HAP-1 (cell line): ENCODE measurements around the gene SYNC.

Source experiments
- DNase-seq, 2 experiments: peaks; one replicate each; pipeline ENCODE4 v3.0.0-alpha.2; 2016 to 2020; ENCODE audit warnings: low spot score in 2 of 2
- H3K27me3 ChIP-seq: fragments of 250-450 bp; sonication (Bioruptor Pico); 2 replicates; pipeline ENCODE4 v1.5.1; 2020; ENCODE audit warnings: low read depth, mild to moderate bottlenecking, moderate library complexity
- H3K36me3 ChIP-seq: fragments of 250-450 bp; sonication (Bioruptor Pico); replicated peaks from 2 replicates; pipeline ENCODE4 v1.5.1; 2020; ENCODE audit warnings: mild to moderate bottlenecking
- H3K4me1 ChIP-seq: fragments of 250-450 bp; sonication (Bioruptor Pico); 2 replicates; pipeline ENCODE4 v1.5.1; 2020; ENCODE audit warnings: mild to moderate bottlenecking
- H3K4me3 ChIP-seq: fragments of 250-450 bp; sonication (Bioruptor Pico); 2 replicates; pipeline ENCODE4 v1.5.1; 2020; ENCODE audit warnings: mild to moderate bottlenecking, moderate library complexity
- H3K9me3 ChIP-seq: fragments of 250-450 bp; sonication (Bioruptor Pico); 2 replicates; pipeline ENCODE4 v1.5.1; 2020; ENCODE audit warnings: mild to moderate bottlenecking, moderate library complexity
- in situ Hi-C: fragments of 300-500 bp; cut with MboI; formaldehyde crosslinking; loops from 3 replicates; pipeline ENCODE4 v1.14.3; 2020; ENCODE audit warnings: low sequenced_read_pairs, inconsistent platforms, mixed read lengths

SYNC gene

DNA sequence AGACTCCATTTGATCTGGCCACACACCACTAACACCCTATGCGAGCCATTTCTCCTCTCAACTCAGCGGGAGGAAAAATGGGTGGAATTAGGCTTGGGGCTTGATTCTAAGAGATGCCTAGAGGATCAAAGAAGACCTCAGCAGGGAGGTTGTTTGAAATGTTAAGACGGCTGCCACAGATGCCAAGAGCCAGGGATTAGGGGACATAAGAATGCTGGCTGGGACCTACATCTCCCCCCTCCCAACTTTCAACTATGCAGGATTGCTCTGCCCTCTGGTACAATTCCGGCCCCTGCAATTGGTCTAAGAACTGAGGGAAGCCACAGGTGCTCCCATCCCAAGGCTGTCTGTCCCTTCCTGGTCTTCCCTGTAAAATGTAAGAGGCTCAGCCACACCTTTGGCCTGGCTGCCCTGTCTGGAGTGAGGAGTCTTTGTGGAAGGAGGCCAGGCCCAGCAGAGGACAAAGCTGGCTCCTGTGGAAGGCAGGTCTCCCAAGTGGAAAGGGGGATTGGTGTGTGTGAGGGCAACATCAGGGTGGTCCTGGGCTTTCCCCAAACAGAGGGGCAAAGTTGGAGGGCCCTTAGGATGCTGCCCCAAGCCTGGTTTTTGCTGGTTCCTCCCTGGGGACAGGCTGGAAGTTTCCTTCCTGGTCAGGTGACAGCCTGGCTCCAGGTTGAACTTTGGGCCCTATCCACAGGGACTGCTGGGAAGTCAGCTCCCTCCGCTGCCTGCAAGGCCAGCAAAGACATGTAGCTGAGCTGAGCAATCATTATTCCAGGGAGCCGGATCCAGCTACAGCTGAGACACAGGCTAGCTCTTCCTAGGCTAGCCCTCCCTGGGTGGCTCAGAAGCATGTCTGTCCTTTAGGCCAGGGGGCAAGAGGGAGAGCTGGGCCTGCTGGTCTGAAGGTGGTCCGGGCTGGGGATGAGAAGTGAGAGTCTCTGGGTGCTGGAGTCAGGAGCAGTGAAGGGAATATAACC lies 34.5 kb upstream of the SYNC start:
- no peak for DNase-seq

DNA sequence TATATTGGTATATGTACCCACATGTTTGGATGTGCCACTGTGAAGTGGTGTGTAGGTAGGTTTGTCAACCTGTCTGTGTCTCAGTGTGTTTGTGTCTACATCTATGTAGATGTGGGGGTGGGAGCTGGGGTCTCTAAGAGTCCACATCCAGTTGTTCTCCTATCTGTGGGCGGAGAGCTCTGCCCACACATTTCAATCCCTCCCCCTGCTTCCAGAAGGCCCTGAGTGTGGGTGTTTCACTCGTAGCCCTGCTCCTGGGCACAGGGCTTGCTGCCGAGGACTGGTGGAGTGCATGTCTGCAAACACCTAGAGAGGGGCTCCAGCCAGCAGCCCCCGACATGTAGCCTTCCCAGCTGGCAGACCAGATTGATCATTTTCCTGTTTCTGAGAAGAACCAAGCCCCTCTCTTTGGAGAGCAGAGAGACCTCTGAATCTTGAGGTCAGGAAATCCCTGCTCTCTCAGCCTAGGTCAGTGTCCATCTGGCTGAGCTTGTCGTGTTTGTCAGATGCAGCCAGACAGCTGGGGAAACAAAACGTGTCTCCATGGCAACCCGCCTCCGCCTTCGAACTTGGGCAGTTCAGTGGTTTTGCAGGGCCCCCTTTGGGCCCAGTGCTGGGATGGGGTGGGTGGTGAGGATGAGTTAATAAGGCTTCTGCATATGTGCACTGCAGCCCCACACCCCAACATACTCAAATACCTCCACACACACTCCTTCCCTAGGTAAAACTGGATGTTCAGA lies 31.2 kb upstream of the SYNC start:
- Histone ChIP-seq H3K4me3 (no peak overlapping the region), H3K27me3 (no peaks in the 10 kb centered on the region), H3K36me3 (no peaks in the 10 kb centered on the region), H3K4me1 (no peaks in the 10 kb centered on the region), H3K9me3 (no peaks in the 10 kb centered on the region)
- in situ Hi-C loops: no loop called here
- DNase-seq: peak in 1 of 2 experiments; percentile 36

More for the DNA sequence above, 34.5 kb upstream of the SYNC start:
- Histone ChIP-seq H3K27me3 (no peaks in the 10 kb centered on the region), H3K4me3 (no peak overlapping the region), H3K4me1 (peaks cover 6% of the 10 kb centered on the region), H3K36me3 (no peaks in the 10 kb centered on the region), H3K9me3 (no peaks in the 10 kb centered on the region)
- in situ Hi-C loops: no loop called here

DNA sequence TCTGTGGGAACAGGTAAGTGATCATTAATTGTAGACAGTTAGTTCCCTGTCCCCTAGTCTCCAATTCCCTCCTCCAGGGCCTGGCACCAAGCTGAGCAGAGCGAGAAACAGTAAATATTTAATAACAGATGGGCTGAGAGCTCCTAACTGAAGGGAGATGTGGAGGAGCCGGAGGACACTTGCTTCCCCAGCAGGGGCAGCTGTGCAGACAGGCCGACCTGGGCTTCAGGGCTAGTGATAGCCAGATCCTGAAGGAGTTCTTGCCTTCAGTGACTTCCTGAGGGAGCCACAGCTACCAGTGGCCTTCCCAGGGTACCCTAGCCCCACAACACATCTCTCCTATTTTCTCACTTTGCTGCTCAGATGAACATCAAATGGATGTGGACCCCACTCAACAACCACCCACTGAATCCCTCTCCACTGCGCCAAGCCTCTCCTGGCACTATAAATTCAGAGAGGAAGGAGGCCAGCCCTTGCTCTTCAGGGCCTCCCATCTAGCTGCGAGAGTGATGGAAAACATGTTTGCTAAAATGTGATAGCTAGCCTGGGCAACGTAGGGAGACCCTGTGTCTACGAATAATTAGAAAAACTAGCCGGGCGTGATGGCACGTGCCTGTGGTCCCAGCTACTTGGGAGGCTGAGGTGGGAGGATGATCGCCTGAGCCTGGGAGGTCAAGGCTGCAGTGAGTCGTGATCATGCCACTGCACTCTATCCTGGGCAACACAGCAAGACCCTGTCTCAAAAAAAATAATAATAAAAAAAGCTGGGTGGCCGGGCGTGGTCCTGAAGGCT lies 26.9 kb upstream of the SYNC start:
- in situ Hi-C loops: no loop called here

DNA sequence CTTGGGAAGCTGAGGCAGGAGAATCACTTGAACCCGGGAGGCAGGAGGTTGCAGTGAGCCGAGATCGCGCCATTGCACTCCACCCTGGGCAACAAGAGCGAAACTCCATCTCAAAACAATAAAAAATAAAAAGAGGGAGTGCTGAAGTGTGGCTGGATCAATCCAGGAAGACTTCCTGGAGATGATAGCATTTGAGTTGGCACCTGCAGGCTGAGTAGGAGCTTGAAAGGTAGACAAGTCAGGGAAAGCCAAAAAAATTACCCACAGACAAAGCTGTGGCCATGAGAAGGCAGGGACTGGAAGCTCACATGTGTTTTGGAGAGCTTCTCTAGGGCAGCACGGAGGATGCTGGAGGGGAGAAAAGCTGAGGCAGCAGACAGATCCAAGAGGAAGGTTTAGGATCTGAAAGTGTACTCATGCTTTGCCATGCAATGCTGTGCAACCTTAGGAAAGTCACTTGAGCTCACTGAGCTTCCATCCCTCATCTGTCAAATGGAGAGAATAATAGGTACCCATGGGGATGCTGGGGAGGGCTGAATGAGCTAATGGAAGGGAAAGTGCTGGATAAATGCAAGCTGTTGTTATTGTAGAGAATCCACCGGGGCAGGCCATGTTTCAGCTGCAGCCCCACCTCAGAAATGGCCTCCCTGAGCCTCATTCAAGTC lies 26.0 kb upstream of the SYNC start:
- Histone ChIP-seq H3K9me3 (no peaks in the 10 kb centered on the region), H3K27me3 (no peaks in the 10 kb centered on the region), H3K4me3 (no peak overlapping the region), H3K4me1 (no peaks in the 10 kb centered on the region), H3K36me3 (no peaks in the 10 kb centered on the region)
- DNase-seq: no peak
- in situ Hi-C loops: no loop called here

More for the DNA sequence above, 26.9 kb upstream of the SYNC start:
- Histone ChIP-seq H3K36me3 (no peaks in the 10 kb centered on the region), H3K4me3 (no peak overlapping the region), H3K9me3 (no peaks in the 10 kb centered on the region), H3K4me1 (no peaks in the 10 kb centered on the region), H3K27me3 (no peaks in the 10 kb centered on the region)
- DNase-seq: no peak

DNA sequence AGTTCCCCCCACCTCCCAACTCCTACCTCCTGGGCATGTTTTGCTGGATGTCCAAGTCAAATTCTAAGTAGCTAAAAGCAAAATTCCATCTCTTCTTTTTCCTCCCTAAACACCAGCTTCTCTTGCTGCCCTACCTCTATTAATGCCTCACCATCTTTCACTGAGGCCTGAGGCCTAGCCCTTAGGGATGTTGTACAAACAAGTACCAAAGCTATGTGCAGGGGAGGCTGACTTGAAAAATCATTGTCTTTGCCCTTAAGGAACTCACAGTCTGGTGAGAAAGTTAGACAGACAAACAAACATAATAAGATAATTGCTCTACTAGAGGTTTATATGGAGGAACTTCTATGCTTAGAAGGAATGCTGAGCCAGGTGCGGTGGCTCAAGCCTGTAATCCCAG lies 25.3 kb upstream of the SYNC start:
- in situ Hi-C loops: no loop called here
- Histone ChIP-seq H3K36me3 (no peaks in the 10 kb centered on the region), H3K9me3 (no peaks in the 10 kb centered on the region), H3K4me3 (no peak overlapping the region), H3K27me3 (no peaks in the 10 kb centered on the region), H3K4me1 (no peaks in the 10 kb centered on the region)
- no peak for DNase-seq

DNA sequence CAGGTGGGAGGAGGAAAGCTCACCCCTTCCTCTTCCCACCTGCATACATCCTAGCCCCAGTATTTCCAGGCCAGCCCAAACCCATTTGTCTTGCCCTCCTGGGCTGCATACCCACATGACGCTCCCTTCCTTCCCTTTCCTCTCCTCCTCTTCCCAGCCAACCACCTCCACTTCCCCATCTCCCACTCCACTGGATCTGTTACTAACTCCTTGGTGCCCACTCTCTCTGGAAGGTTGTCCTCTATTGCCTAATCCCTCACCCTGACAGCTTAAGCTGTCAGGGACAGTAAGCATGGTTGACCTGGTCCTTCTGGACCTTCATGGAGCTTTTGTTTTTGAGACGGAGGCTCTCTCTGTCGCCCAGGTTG lies 23.0 kb upstream of the SYNC start:
- no peaks in the 10 kb centered on the region for H3K4me1 ChIP-seq
- no peaks in the 10 kb centered on the region for H3K36me3 ChIP-seq
- DNase-seq: no peak
- no peaks in the 10 kb centered on the region for H3K9me3 ChIP-seq
- in situ Hi-C loops: no loop called here
- H3K27me3 ChIP-seq: no peaks in the 10 kb centered on the region
- no peak overlapping the region for H3K4me3 ChIP-seq

DNA sequence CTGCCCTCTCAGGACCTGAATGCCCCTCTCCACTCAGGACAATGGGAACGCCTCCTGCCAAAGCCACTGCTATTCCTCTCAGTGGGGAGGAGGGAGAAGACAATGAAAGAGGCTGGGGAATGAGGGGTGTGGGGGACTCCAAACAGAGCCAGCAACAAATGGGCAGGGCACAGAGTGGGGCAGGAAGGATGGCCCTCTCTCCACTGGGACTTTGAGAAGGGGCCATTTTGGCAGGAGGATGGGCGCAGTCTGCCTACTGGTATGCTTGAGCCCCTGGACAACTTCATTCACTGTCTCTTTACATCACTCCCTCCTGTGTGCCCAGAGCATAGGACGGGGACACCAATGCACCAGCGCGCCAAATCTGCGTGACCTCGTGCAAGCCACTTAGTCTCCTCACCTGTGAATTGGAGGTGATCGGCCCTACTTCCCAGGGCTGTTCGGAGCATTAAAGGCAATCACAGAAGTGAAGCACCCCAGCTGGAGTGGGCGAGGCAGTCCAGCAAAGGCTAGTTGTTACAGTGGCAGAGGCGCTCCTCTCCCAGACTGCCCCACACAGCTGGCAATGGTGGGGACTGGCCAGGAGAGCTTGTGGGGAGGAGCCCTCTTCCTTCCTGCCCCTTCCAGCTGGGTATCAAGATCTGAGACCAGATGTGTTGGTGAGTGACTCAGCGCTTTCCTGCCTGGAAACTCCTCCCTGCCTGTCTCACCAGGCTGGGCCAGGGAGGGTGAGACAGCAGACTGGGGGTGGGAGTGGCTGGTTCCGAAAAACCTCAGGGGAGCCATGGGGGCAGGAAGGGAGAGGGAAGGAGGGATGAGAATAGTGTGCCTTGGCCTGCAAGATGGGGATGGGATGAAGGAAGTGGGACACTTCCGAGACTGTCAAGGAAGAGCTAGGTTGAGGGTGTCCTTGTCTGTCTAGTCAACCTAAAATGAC lies 22.4 kb upstream of the SYNC start:
- DNase-seq: peak in 1 of 2 experiments; percentile 16
- in situ Hi-C loops: no loop called here
- no peaks in the 10 kb centered on the region for H3K27me3 ChIP-seq
- H3K36me3 ChIP-seq: no peaks in the 10 kb centered on the region
- H3K4me3 ChIP-seq: no peak overlapping the region
- no peaks in the 10 kb centered on the region for H3K9me3 ChIP-seq
- H3K4me1 ChIP-seq: no peaks in the 10 kb centered on the region

DNA sequence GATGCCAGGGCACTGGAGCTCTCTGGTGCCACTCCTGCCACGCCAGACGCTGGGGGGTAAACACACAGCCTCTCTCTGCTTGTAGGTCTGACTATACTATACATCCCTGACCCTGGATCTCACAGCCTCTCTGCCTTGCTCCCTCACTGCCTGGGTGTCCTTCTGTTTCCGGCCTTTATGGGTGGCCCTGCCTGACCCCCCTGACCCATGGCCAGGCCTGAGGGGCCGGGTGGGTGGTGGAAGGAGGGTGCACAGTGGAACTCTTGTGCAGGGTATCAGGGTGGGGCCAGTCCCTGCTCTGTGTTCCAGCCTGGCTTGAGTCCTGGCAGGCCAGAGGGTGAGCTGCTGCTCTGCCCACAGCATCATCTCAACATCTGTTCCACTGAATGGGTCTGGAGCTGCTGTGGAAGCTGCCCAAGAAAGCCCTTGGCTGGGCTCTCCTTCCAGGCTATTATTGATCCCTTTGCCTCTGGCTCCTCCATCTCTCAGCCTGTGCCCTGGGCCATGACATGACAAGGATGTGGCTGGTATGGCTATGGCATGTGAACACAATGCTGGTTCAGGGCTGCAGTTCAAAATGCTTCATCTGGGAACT lies 17.2 kb upstream of the SYNC start:
- in situ Hi-C loops: no loop called here
- DNase-seq: no peak
- H3K4me3 ChIP-seq: no peak overlapping the region
- H3K27me3 ChIP-seq: no peaks in the 10 kb centered on the region
- no peaks in the 10 kb centered on the region for H3K36me3 ChIP-seq
- H3K4me1 ChIP-seq: peaks cover 10% of the 10 kb centered on the region
- no peaks in the 10 kb centered on the region for H3K9me3 ChIP-seq

DNA sequence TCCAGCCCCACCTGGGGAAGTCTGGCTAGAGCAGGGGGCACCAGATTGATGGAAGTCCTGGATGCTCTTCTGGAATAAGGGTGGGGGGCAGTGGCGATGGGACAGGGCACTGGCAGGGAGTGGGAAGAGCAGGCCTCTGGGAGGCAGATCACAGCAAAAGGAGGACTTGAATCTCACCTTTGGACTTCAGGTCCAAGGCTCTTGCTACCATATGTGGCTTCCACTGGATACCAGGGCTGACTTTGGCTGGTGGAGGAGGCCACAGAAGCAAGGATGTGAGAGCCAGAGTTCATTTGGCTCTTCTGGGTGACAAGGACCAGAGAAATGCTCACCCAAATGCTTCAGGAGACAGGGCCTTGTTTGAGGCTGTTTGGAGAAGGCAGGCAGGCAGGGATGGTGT lies 16.0 kb upstream of the SYNC start:
- Histone ChIP-seq H3K36me3 (no peaks in the 10 kb centered on the region), H3K4me1 (peaks cover 10% of the 10 kb centered on the region), H3K9me3 (no peaks in the 10 kb centered on the region), H3K4me3 (no peak overlapping the region), H3K27me3 (no peaks in the 10 kb centered on the region)
- no peak for DNase-seq
- in situ Hi-C loops: no loop called here

DNA sequence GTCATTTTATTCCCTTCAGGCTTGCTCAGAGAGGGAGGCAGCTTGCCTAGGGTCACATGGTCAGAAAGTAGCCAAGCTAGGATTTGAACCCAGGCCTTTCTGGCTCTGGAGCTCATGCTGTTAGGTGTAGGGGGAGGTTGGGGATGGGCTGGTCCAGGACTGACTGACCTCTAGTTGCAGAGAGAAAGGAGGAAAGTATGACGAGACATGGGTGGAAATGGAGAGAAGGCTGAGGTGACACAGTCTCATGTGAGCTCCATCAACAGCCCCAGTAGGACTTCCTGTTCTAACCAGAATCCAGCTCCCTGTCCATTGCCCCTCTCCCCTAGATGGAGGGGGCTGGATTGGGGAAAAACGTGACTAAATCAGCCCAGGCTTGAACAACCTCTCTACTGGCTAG lies 15.5 kb upstream of the SYNC start:
- Histone ChIP-seq H3K27me3 (no peaks in the 10 kb centered on the region), H3K4me3 (no peak overlapping the region), H3K9me3 (no peaks in the 10 kb centered on the region), H3K4me1 (peaks cover 10% of the 10 kb centered on the region), H3K36me3 (no peaks in the 10 kb centered on the region)
- in situ Hi-C loops: no loop called here
- no peak for DNase-seq

DNA sequence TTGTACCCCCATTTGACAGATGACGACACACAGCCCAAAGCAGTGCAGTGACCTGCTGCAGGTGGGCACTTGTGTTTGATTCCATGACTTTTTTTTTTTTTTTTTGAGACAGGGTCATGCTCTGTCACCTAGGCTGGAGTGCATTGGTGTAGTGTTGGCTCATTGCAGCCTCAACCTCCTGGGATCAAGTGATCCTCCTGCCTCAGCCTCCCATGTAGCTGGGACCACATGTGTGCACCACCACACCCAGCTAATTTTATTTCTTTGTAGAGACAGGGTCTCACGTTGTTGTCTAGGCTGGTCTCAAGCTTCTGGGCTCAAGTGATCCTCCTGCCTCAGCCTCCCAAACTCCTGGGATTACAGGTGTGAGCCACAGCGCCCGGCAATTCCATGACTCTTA lies 14.9 kb upstream of the SYNC start:
- H3K36me3 ChIP-seq: no peaks in the 10 kb centered on the region
- H3K9me3 ChIP-seq: no peaks in the 10 kb centered on the region
- no peaks in the 10 kb centered on the region for H3K27me3 ChIP-seq
- H3K4me3 ChIP-seq: no peak overlapping the region
- in situ Hi-C loops: no loop called here
- DNase-seq: no peak
- H3K4me1 ChIP-seq: peaks cover 12% of the 10 kb centered on the region
